RWPE2 (cell line): ENCODE measurements around the gene RANBP1.

Source experiments
- ATAC-seq: fragments of 200-7000 bp; cut with Tn5 transposase; 3 replicates; pipeline ENCODE4 v1.9.1; 2021; ENCODE audit warnings: low read depth
- DNase-seq: peaks from one replicate; pipeline ENCODE4 v3.0.0-alpha.2; 2020; ENCODE audit warnings: low spot score
- H3K27ac ChIP-seq: fragments of 450-650 bp; 2 replicates; pipeline ENCODE4 v1.5.1; 2017; ENCODE audit warnings: mild to moderate bottlenecking; ENCODE audit not compliant: poor library complexity, severe bottlenecking
- H3K27me3 ChIP-seq: fragments of 250-450 bp; sonication (Bioruptor Pico); 2 replicates; pipeline ENCODE4 v1.5.1; 2021; ENCODE audit warnings: mild to moderate bottlenecking, moderate library complexity; ENCODE audit not compliant: insufficient read depth, poor library complexity, severe bottlenecking
- H3K36me3 ChIP-seq: fragments of 250-450 bp; sonication (Bioruptor Pico); 2 replicates; pipeline ENCODE4 v1.5.1; 2020; ENCODE audit warnings: low read depth, mild to moderate bottlenecking, moderate library complexity
- H3K4me1 ChIP-seq: fragments of 250-450 bp; sonication (Bioruptor Pico); 2 replicates; pipeline ENCODE4 v1.5.1; 2021; ENCODE audit warnings: mild to moderate bottlenecking, moderate library complexity; ENCODE audit not compliant: insufficient read depth, poor library complexity, severe bottlenecking
- H3K4me3 ChIP-seq: fragments of 250-450 bp; sonication (Bioruptor Pico); 2 replicates; pipeline ENCODE4 v1.5.1; 2021; ENCODE audit warnings: mild to moderate bottlenecking, moderate library complexity; ENCODE audit not compliant: severe bottlenecking
- H3K9me3 ChIP-seq: fragments of 250-450 bp; sonication (Bioruptor Pico); 2 replicates; pipeline ENCODE4 v1.5.1; 2021; ENCODE audit warnings: mild to moderate bottlenecking, moderate library complexity; ENCODE audit not compliant: severe bottlenecking
- TF ChIP-seq, protein P1 (sequence below): fragments of 450-650 bp; IDR thresholded peaks from one replicate; pipeline ENCODE4 v1.5.1; 2017; ENCODE audit warnings: mild to moderate bottlenecking, moderate library complexity; ENCODE audit not compliant: poor library complexity, severe bottlenecking

RANBP1 gene

DNA sequence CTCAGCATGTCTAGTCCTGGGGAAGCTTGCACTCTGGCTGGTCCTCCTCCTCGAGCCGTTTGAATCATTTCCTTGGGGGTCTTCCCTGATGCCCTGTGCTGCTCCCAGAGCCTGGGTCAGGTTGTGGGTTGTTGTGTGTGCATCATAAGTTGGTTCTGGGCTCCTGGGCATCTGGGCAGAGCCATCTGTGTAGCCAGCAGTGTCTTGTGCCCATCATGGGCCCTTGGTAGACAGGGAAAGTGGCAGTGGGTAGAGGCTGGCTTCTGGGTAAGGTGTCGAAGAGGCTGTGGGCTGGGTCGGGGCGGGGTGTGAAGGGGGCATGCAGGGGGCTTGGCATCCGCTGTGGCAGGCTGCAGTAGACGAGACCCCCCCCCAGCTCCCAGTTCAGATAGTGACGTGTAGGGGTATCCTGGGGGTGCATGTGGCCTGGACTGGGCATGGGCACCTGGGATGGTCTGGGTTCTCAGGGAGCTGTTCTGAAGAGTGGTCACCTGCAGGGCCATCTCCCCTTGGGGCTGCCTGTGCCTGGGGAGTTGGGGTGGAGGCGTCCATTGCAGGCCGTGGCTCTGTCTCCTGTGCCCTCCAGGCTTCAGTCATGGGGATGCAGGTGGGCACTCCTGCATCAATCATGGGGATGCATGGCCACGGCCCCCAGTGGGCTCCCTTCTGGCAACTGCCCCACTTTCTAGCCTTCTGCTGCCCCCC lies 8.3 kb downstream of the RANBP1 start:
- Histone ChIP-seq H3K27ac (no peak overlapping the region), H3K9me3 (no peaks in the 10 kb centered on the region), H3K36me3 (peaks cover 66% of the 10 kb centered on the region), H3K27me3 (no peaks in the 10 kb centered on the region), H3K4me3 (no peak overlapping the region), H3K4me1 (no peaks in the 10 kb centered on the region)
- TF ChIP-seq, protein P1, sequence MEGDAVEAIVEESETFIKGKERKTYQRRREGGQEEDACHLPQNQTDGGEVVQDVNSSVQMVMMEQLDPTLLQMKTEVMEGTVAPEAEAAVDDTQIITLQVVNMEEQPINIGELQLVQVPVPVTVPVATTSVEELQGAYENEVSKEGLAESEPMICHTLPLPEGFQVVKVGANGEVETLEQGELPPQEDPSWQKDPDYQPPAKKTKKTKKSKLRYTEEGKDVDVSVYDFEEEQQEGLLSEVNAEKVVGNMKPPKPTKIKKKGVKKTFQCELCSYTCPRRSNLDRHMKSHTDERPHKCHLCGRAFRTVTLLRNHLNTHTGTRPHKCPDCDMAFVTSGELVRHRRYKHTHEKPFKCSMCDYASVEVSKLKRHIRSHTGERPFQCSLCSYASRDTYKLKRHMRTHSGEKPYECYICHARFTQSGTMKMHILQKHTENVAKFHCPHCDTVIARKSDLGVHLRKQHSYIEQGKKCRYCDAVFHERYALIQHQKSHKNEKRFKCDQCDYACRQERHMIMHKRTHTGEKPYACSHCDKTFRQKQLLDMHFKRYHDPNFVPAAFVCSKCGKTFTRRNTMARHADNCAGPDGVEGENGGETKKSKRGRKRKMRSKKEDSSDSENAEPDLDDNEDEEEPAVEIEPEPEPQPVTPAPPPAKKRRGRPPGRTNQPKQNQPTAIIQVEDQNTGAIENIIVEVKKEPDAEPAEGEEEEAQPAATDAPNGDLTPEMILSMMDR: no peak
- no peak for ATAC-seq
- no peak for DNase-seq

DNA sequence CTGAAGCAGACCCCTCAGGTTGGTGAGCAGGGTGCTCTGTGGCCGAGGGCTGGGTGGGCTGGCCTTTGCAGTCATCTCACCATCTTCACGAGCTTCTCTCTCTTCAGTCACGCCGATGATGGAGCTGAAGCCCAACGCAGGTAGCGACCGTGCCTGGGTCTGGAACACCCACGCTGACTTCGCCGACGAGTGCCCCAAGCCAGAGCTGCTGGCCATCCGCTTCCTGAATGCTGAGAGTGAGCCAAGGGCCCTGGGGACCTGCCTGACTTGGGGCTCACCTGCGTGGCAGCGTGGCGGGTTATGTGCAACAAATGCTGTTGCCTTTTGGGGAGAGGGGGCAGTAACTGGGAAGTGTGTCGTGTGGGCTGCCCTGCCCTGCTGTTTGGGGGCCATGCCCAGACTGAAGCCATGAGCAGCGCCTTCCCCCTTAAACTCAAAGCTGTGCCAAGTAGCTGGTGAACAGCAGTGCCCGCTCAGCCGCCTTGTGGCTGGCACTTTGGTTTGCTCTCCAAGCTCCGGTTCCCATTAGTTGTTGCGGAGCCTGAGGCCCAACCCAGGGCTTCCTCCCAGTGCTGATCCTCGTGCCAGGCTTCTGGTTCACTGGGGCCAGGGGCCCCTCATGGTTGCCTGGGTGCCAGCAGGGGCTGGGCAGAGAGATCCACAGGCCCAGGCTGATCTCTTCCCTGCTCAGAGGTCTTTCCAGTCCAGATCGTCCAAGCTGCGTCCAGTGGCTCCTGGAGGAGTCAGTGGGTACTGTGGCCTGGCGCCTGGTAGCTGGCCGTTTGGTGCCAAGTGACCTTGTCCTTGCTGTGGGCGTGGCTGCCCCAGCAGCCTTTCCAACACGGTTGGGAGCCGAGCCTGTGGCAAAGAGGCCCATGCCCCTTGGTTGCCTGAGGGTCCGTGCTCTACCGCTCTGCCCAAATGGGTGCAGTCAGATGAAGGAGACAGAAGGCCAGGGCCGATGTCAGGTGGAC lies 9.6 kb downstream of the RANBP1 start:
- H3K27ac ChIP-seq: no peak overlapping the region
- H3K9me3 ChIP-seq: no peaks in the 10 kb centered on the region
- DNase-seq (no peak), ATAC-seq (no peak)
- TF ChIP-seq, protein P1: no peak
- no peaks in the 10 kb centered on the region for H3K27me3 ChIP-seq
- H3K36me3 ChIP-seq: peaks cover 53% of the 10 kb centered on the region
- H3K4me3 ChIP-seq: no peak overlapping the region
- no peaks in the 10 kb centered on the region for H3K4me1 ChIP-seq

DNA sequence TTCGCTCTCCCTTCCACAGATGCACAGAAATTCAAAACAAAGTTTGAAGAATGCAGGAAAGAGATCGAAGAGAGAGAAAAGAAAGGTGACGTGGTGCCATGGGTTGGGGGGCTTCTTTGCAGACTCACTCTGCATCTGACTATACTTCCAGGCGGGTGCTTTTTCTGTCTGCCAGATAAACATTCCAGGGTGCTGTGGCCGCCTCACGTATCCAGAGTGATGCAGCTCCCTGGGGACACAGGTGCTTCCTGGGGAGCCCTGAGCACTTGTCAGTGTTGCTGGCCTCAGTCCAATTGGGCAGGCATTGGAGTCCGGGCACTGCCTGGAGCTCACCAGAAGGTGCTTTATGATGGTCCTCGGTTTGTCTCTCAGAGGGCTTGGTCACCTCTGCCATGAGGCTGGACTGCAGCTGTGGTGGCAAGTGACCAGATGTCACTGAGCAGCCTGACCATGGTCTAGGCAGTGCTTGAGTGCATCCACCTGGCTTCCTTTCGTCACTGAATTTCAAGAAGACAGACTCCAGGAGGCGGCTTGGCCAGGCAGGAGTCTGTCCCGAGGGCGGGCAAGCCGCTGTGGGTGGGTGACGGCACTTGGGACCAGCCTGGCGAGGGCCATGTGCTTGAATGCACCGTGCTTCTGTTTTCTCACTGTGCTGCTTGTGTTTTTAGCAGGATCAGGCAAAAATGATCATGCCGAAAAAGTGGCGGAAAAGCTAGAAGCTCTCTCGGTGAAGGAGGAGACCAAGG lies 10.6 kb downstream of the RANBP1 start:
- no peak overlapping the region for H3K27ac ChIP-seq
- peaks cover 2% of the 10 kb centered on the region for H3K9me3 ChIP-seq
- ATAC-seq (no peak), DNase-seq (no peak)
- H3K36me3 ChIP-seq: peaks cover 45% of the 10 kb centered on the region
- no peaks in the 10 kb centered on the region for H3K27me3 ChIP-seq
- no peaks in the 10 kb centered on the region for H3K4me1 ChIP-seq
- TF ChIP-seq, protein P1: no peak
- no peak overlapping the region for H3K4me3 ChIP-seq

DNA sequence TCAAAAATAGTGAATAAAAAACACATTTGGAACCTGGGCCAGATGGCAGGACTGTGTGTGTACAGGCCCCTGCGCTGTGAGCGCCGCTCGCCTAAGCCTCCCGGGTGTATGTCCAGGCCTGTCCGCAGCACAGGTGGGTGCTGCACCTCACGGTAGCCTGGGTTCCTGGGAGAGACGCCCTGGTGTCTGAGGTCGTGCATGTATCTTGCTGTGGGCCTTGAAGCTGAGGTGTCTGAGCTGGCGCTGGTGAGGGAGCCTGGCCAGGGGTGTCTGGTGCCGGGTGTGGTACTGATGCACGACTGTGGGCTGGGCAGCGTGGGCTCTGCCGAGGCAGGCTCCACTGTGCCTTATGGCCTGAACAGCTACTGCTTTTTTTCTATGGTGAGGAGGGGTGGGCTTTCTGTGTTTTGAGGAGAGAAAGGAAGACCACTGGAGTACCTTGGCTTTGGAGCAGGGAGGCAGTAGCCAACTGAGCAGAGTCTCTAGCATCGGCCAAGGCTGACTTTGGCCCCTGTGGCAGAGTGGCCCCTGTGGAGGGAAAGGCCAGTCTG lies 11.5 kb downstream of the RANBP1 start:
- Histone ChIP-seq H3K9me3 (peaks cover 2% of the 10 kb centered on the region), H3K4me1 (no peaks in the 10 kb centered on the region), H3K27ac (no peak overlapping the region), H3K36me3 (peaks cover 37% of the 10 kb centered on the region), H3K27me3 (no peaks in the 10 kb centered on the region), H3K4me3 (no peak overlapping the region)
- DNase-seq (no peak), ATAC-seq (no peak)
- TF ChIP-seq, protein P1: no peak
